NCI-H748 (cell line): ENCODE results near the gene CCZ1B.
"Not testable (repeated sequence)": the region's sequence is repeated elsewhere in the genome, so short reads cannot be mapped to it uniquely, and the experiment has no call there.

Experiments
- DNase-seq: peaks from one replicate; lab custom pipeline; 2025; ENCODE audit not compliant: unreplicated experiment; lab: John Stamatoyannopoulos, UW

CCZ1B gene

DNA sequence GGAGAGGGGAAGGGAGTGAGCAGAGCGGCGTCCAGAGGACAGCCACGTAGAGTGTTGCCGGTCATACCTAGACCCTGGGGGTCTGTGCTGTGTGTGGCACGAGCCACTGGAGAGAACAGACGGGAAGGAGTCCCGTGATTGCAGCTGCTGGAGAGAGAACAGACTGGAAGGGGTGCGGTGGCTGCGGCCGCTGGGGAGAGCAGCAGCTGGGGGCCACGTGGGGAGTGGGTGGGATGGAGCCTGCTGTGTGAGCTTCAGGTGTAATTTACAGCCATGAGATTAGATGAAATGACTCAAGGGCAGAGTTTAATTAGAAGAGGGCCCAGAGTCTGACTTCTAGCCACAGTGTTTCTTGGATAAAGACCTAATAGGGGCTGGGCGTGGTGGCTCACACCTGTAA lies 76.7 kb downstream of the CCZ1B start:
- DNase-seq: not testable (repeated sequence)
